GM19025 (cell line): ENCODE results near the gene GAS2.

Experiments used
- ATAC-seq: cut with Tn5 transposase; IDR thresholded peaks from one replicate; pipeline ENCODE4 v1.9.1; 2021; ENCODE audit warnings: mild to moderate bottlenecking, low read depth, moderate library complexity; ENCODE audit not compliant: unreplicated experiment

The GAS2 gene

GRCh38 chr11:22720457-22720856 is 54.0 kb downstream of the GAS2 start:
- no peak for ATAC-seq

GRCh38 chr11:22723274-22723673 is 56.9 kb downstream of the GAS2 start:
- no peak for ATAC-seq

DNA sequence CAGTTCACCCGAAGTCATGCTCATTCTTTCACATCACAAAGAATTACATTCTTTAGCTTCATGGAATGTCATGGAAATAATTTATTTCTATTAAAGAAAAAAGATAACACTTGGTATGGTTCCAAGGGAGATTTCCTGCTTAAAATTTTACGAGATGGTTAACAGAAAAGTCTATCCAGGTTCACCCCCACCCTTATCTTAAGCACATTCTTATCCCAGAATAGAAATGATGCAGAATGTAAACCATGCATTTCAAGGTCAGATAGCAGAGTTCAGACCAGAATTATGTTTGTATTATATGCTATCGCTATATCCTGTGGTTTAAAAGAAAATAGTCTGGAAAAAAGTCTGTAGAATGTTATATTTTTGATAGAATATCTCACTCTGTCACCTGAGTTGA is 58.7 kb downstream of the GAS2 start:
- ATAC-seq = no peak

DNA sequence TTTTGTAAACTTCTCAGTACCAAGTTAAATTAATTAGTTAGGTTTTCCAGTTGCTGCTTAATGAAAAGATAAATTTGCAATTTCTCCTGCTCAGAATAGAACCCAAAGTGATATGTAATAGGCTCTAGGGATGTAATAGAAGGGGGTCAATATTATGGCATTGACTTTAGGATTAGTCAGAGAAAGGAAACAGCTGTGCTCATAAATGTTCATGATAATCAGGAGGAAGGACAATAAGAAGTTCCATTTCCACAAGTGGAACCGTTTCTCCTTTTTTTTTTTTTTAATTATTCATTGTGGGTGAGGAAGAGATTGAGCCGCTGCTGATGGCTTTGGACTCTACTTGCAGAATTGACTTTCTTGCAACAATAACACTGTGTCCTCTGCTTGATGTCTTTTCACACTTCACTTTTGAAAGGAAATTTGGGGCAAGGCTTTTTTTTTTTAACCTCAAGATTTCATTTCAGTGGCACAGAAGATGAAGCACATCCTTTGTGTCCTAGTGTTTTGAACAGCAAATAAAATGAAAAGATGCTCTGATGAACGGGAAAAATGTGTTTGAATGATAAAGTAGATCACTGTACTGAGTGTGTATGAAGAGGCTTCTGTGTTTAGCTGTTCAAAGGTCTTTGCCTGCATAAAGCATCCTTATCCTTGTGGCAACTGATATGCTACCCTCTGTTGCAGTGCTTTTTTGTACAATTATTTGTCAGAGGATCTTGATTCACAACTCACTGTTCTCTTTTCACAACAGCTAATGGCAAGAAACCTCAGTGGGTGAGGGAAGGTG is 62.4 kb downstream of the GAS2 start:
- no peak for ATAC-seq

DNA sequence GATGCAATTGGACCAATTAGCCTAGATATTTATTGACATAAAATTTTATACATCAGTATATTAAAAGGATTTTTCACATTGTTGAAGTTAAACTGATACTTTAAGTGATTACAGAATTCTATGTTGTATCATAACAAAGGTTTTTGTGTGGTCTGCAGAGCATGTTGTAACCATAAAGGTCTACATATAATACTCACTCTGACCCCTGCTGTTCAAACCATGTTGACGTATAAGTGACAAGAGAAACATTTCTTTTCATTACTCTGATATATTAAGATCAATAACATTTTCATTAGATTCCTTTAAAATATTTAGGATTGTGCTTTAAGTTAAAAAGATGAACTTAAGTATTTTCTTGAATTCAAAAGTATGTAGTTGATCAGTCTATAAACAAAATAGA is 63.9 kb downstream of the GAS2 start:
- no peak for ATAC-seq

- ATAC-seq = no peak
Observed at GRCh38 chr11:22732588-22732987, 66.2 kb downstream of the GAS2 start.

DNA sequence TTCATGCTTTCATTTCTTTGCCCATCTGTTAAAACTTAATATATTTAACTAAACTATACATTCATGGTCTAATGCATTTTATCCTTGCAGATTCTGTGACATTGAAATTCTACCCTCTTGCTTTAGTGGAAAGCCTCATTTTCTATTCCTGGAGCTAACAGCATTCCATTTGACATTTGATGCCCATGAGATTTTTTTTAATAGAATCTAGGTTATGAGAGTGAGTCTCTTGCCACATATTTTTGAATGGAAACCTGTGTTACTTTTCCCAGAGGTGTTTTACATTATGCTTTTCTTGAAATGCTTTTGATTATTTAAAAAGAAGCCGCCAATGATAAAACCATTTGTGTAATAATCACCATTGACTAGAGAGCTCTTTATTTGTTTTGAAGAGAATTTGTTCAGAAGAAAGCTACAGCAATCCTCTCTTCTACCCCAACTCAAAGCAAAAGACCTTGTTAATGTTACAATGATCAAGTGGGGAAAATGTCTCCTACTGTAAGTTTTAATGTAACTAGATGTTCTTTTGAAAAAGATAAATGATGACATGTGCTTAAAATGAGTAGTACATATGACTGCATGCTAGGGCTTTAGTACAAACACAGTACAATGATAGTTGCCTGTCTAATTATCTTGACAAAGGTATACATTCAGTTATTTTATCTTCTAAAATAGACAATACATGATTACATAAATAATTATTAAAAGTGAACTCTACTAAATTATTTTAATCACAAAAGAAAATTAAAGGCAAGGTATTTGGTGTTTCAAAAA is 67.3 kb downstream of the GAS2 start:
- no peak for ATAC-seq

- ATAC-seq = no peak
Observed at GRCh38 chr11:22734628-22735345, 68.4 kb downstream of the GAS2 start.

- ATAC-seq = no peak
Observed at GRCh38 chr11:22742157-22742613, 75.8 kb downstream of the GAS2 start.

DNA sequence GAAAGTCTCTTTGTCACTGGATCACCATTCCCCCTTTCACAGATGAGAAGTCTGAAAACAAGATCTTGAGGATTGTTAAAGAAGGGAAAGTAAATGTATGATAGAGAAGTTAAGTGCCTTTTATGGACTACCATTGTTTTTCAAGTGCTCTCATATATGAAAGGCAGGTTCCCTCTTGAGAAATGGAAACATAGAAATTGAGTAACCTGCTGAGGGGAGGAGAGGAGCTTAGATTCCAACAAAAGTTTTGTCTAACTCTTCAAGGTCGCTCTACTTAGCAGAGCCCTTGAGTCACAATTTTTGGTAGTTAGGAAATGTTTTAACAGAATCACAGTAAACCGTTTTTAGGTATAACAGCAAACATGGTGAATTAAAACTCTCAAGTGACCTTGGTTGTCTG is 83.1 kb downstream of the GAS2 start:
- no peak for ATAC-seq

- ATAC-seq = no peak
Observed at GRCh38 chr11:22752908-22753310, 86.5 kb downstream of the GAS2 start.

DNA sequence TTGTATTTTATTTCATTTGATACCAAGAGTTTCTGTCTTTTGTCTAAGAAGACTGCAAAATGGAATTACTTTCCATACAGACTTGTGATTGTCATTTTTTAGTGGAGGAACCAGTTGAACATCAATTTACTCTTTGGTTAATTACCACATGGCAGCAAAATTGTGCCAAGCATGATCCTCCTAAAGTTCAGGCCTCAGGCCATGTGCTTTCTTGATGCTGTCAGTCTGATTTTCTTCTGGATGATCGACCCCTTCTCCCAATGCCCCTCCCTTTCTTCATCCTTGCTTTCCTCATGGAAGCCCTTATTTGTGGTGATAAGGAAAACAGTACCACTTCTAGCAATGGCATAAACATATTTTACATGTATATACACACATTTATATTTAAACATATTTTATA is 87.0 kb downstream of the GAS2 start:
- ATAC-seq = no peak

- no peak for ATAC-seq
Observed at GRCh38 chr11:22761066-22761465, 94.7 kb downstream of the GAS2 start.

DNA sequence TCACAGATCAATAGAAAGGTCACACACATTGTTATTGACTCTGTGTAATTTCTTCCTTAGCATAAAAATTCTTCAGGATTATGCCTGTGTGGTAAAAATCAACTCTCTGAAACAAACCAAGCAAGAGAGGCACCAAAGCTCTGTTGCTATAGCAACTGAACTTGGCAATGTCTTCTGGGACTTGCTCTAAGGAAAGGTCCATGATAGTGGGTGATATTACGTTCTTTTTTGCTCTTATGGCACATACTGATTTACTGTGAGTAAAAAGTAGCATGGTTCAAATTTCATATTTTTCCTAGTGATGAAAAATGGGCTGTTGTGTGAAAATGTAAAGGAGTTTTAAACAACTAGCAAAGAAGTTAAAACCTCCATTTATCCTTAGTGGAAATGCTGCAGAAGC is 96.8 kb downstream of the GAS2 start:
- no peak for ATAC-seq

- ATAC-seq = no peak
Observed at GRCh38 chr11:22764735-22765134, 98.3 kb downstream of the GAS2 start.

DNA sequence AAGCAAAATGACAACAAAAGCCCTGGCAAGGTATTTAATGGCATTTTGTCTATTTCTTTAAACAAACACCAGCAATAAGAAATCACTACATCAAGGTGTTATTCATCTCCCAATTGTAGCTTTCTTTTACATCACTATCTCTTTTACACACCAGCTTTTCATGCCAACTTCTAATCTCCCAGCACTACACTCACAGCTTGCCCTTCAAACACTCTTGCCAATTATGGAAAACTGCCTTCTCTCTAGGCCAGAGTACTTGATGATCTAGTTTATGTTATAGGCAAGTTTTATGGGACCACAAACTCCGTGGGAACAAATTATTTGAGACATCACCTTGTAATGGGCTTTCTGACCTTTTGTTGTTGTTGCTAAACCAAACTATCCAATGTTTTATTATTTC is 101.9 kb downstream of the GAS2 start:
- no peak for ATAC-seq

DNA sequence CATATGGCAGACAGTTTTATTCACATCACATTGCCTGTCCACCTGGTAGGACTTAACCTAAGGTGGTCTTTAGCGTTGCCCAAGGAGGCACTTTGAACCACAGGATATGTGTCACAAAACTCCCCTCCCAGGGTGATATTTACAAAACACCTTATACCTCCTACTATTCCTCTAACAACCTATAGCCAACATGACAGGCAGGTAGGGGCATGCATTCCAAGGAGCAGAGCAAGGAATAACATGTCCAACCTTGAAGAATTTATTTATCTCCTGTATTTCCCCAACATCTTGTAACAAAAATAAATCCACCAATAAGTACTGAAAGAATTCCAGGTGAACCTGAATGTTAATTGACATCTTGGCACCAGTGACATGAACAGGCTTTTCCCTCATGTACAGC is 102.7 kb downstream of the GAS2 start:
- ATAC-seq = no peak

- ATAC-seq = peak; percentile 74
Observed at GRCh38 chr11:22774716-22775115, 108.3 kb downstream of the GAS2 start.

DNA sequence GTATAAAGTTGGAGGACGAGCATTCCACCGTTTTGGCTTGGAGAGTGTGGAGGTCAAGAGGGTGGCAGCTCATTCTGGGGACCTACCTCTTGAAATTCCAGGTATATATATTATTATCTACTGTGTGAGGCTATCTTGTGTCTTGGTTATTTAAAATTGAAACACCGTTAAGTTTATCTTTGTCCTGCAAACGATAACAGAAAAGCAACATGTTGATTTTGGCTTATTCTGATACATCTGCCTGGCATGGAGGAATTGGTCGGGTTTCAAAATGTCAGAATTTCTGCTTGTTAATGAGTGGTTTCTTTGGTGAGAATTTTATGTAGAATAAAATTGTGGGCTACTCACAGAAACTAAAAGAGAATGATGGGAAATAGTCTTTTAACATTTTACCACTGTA is 108.8 kb downstream of the GAS2 start:
- ATAC-seq = no peak

DNA sequence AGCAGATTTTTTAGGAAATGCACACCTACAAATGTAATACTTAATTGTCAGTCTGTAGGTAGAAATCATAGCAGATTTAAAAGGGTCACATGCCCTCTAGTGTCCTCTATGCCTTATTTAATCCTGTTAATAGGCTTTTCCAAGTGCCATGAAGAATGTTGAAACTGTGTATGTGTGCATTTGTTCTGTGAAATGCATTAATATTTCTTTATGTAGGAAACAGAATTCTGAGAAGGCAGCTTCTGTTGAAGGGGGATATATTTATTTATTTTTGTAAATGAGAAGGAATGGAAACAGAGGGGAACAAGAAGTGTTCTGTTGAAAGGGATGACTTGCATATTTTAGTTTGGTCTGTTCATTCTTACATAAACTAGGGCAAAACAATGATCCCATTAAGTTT is 112.2 kb downstream of the GAS2 start:
- no peak for ATAC-seq

DNA sequence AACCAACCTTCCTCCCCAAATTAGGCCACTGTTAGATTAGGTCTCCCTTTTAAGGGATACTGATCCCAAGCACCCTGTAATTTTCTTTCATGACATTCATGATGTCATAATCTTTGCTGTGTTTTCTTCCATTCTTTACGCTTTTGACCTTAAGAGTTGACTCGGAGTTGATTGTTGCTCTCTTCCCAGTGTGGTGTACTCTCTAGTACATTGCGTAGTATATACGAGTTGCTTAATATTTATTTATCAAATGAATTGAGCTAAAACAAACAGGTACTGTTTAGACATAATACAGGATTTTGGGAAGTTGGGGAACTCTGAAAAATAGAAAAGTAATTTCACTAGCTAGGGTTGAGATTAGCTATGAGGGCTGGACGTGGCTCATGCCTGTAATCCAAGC is 113.4 kb downstream of the GAS2 start:
- no peak for ATAC-seq
